K562 (cell line): Measurements from ENCODE around the gene NEDD4L. TPM values are rescaled to one million over a fixed set of nuclear protein-coding genes. Genes with fewer than 3 reads are reported as not detected.

Experiments used
- ATAC-seq: fragments of 200-7000 bp; cut with Tn5 transposase; 3 replicates; pipeline ENCODE4 v1.9.1; 2020; ENCODE audit warnings: moderate library complexity
- BruUV-seq: library from RNA; stranded (reverse); fragments of 400-500 nt; replicated peaks from 2 replicates; lab custom pipeline; 2021; lab: Mats Ljungman, UMichigan
- CTCF ChIA-PET: fragments of 300-600 bp; formaldehyde crosslinking; extraction: SDS; loops from one replicate; lab custom pipeline; 2021; ENCODE audit warnings: low intra/inter-chr PET ratio; lab: Yijun Ruan, JAX
- POLR2A ChIA-PET: fragments of 300-600, 350-650 bp; sonication (Branson Sonifier 250); formaldehyde crosslinking; extraction: SDS; loops from one replicate; lab custom pipeline; 2021; ENCODE audit warnings: antibody characterized with exemption, inconsistent platforms; lab: Yijun Ruan, JAX
- DNase-seq, 4 experiments: peaks; one replicate each; pipeline versions ENCODE4 v3.0.0 to v3.0.0-alpha.2; 2011 to 2018; ENCODE audit warnings: low spot score in 3 of 4, mixed read lengths in 3 of 4; ENCODE audit errors: extremely low read depth in 1 of 4
- FAIRE-seq: peaks from 2 replicates; lab custom pipeline; 2011; peaks lifted over from hg19 to GRCh38; lab: Jason Lieb, UNC
- H2AFZ ChIP-seq: 2 replicates; pipeline ENCODE4 v1.6.0; 2011; ENCODE audit warnings: low read depth, low read length, control low read depth, inconsistent platforms
- H3K27ac ChIP-seq: fragments of 200-600 bp; 3 replicates; pipeline ENCODE4 v1.8.0; 2011; ENCODE audit warnings: low read depth, mild to moderate bottlenecking, control low read depth, inconsistent platforms, low read length, moderate library complexity, mixed read lengths; ENCODE audit errors: extremely low read depth
- H3K27me3 ChIP-seq, 2 experiments: fragments of 300-600 bp in 1 of 2; 2 replicates in 1 of 2; 3 replicates in 1 of 2; pipeline versions ENCODE4 v1.6.0 to v1.8.0; 2011; ENCODE audit warnings: inconsistent platforms in 2 of 2, low read length in 2 of 2, mild to moderate bottlenecking in 1 of 2, mixed read lengths in 1 of 2, moderate library complexity in 1 of 2; ENCODE audit not compliant: control insufficient read depth in 2 of 2, insufficient read depth in 2 of 2
- H3K36me3 ChIP-seq: fragments of 300-600 bp; 3 replicates; pipeline ENCODE4 v1.8.0; 2011; ENCODE audit warnings: mild to moderate bottlenecking, low read length, inconsistent platforms; ENCODE audit not compliant: control insufficient read depth, insufficient read depth
- H3K4me1 ChIP-seq, 2 experiments: fragments of 200-600 bp in 1 of 2; replicated peaks in 1 of 2; 2 replicates in 1 of 2; 3 replicates in 1 of 2; pipeline versions ENCODE4 v1.5.1 to v1.8.0; 2011; ENCODE audit warnings: inconsistent platforms in 2 of 2, low read length in 2 of 2, mild to moderate bottlenecking in 1 of 2, mixed read lengths in 1 of 2, moderate library complexity in 1 of 2; ENCODE audit not compliant: control insufficient read depth in 2 of 2, insufficient read depth in 2 of 2
- H3K4me2 ChIP-seq: 2 replicates; pipeline ENCODE4 v1.6.1; 2011; ENCODE audit warnings: low read length, control low read depth, inconsistent platforms, mixed read lengths; ENCODE audit not compliant: insufficient read depth
- H3K4me3 ChIP-seq: fragments of 200-600 bp; sonication (generic), shearing (Covaris generic); 2 replicates; pipeline ENCODE4 v1.5.1; 2016; ENCODE audit warnings: control low read depth, inconsistent platforms
- H3K79me2 ChIP-seq: fragments of 200-600 bp; 3 replicates; pipeline ENCODE4 v1.8.0; 2011; ENCODE audit warnings: low read length, inconsistent platforms; ENCODE audit not compliant: control insufficient read depth, insufficient read depth
- H3K9ac ChIP-seq, 2 experiments: 2 replicates each; pipeline versions ENCODE4 v1.6.0 to v1.6.1; 2011; ENCODE audit warnings: low read depth in 2 of 2, low read length in 2 of 2, control low read depth in 1 of 2, inconsistent platforms in 1 of 2, mild to moderate bottlenecking in 1 of 2, mixed read lengths in 1 of 2; ENCODE audit not compliant: insufficient read depth in 1 of 2
- H3K9me1 ChIP-seq: one replicate; pipeline ENCODE4 v1.6.0; 2011; ENCODE audit warnings: inconsistent platforms, mild to moderate bottlenecking, low read length, moderate library complexity; ENCODE audit not compliant: control insufficient read depth, insufficient read depth
- H3K9me3 ChIP-seq: replicated peaks from 2 replicates; pipeline ENCODE4 v1.5.1; 2011; ENCODE audit warnings: low read depth, low read length, inconsistent platforms; ENCODE audit not compliant: control insufficient read depth, insufficient read depth
- H4K20me1 ChIP-seq: replicated peaks from 2 replicates; pipeline ENCODE4 v1.6.1; 2011; ENCODE audit warnings: low read length, inconsistent platforms, mixed read lengths; ENCODE audit not compliant: control insufficient read depth, insufficient read depth
- CHD2 ChIP-seq: IDR thresholded peaks from 2 replicates; pipeline ENCODE4 v1.6.1; 2011; ENCODE audit warnings: low read depth, low read length
- FOSL1 ChIP-seq: fragments of 200-800 bp; sonication (Bioruptor generic); conservative IDR thresholded peaks from 2 replicates; pipeline ENCODE4 v1.6.1; 2016; ENCODE audit warnings: missing genetic modification characterization, missing compliant biosample characterization
- GABPB1 ChIP-seq: sonication (generic); formaldehyde crosslinking; IDR thresholded peaks from 2 replicates; pipeline ENCODE4 v1.8.0; 2022; ENCODE audit warnings: mild to moderate bottlenecking, missing genetic modification reagents
- KDM1A ChIP-seq, 2 experiments: fragments of 450-650 bp; IDR thresholded peaks; 2 replicates each; pipeline ENCODE4 v1.6.1; 2016; ENCODE audit warnings: mild to moderate bottlenecking in 2 of 2
- MEIS2 ChIP-seq: fragments of 450-650 bp; IDR thresholded peaks from 2 replicates; pipeline ENCODE4 v1.6.1; 2014; ENCODE audit warnings: mild to moderate bottlenecking; ENCODE audit not compliant: partially characterized antibody
- MXD1 ChIP-seq: fragments of 250-450 bp; sonication (Bioruptor Pico); IDR thresholded peaks from 2 replicates; pipeline ENCODE4 v1.8.0; 2021; ENCODE audit warnings: borderline replicate concordance, mild to moderate bottlenecking, moderate library complexity; ENCODE audit not compliant: poor library complexity, severe bottlenecking
- NEUROD1 ChIP-seq: fragments of 150-350 bp; IDR thresholded peaks from 2 replicates; pipeline ENCODE4 v1.6.1; 2014; ENCODE audit warnings: borderline replicate concordance, low read length, low read depth; ENCODE audit not compliant: partially characterized antibody
- NR1H2 ChIP-seq: sonication (generic); formaldehyde crosslinking; IDR thresholded peaks from 2 replicates; pipeline ENCODE4 v1.4.0; 2020; ENCODE audit warnings: mild to moderate bottlenecking, missing genetic modification reagents
- RCOR1 ChIP-seq, 2 experiments: IDR thresholded peaks; 2 replicates each; pipeline ENCODE4 v1.6.1; 2012; ENCODE audit warnings: low read depth in 2 of 2, low read length in 2 of 2, borderline replicate concordance in 1 of 2, improper control_type of control experiment in 1 of 2
- STAT5A ChIP-seq: IDR thresholded peaks from 2 replicates; pipeline ENCODE4 v1.6.1; 2012; ENCODE audit warnings: low read length, inconsistent platforms, borderline replicate concordance
- ZBTB8A ChIP-seq: fragments of 450-650 bp; IDR thresholded peaks from 2 replicates; pipeline ENCODE4 v1.6.1; 2018; ENCODE audit warnings: mild to moderate bottlenecking, moderate library complexity; ENCODE audit not compliant: partially characterized antibody
- ZNF668 ChIP-seq: fragments of 250-450 bp; sonication (Bioruptor Pico); IDR thresholded peaks from 2 replicates; pipeline ENCODE4 v1.8.0; 2022; ENCODE audit warnings: mild to moderate bottlenecking, inconsistent platforms
- WGBS: fragments of 100-300 bp; shearing (Covaris generic); methylation state at CpG from one replicate; pipeline ENCODE4 v1.1.6; 2016; ENCODE audit warnings: low coverage, mixed read lengths; ENCODE audit not compliant: insufficient coverage; ENCODE audit errors: missing lambda C conversion rate; 5-methylcytosine and 5-hydroxymethylcytosine counted together
- in situ Hi-C: fragments of 300-500 bp; cut with MboI; formaldehyde crosslinking; loops from 4 replicates; pipeline ENCODE4 v1.15.0; 2018; ENCODE audit warnings: inconsistent platforms, mixed read lengths
- intact Hi-C: fragments of 100-400 bp; cut with micrococcal nuclease; formaldehyde crosslinking; loops from 2 replicates; pipeline ENCODE4 v1.14.2; 2022
- polyA plus RNA-seq, 8 experiments: library from polyadenylated mRNA; depleted of rRNA in 4 of 8; stranded (reverse) in 5 of 8; unstranded in 3 of 8; fragments of >200 nt; fragmentation: Nextera tagmentation in 2 of 8; fragmentation: Illumina TruSeq in 1 of 8; extraction: Ambion mirVana in 2 of 8; extraction: Trizol in 1 of 8; gene quantifications; 2 replicates each; pipeline versions ENCODE4 v1.2.1 to v1.2.3, GENCODE V29; 2011 to 2014; ENCODE audit warnings: inconsistent platforms in 1 of 8, missing spikeins in 1 of 8
- total RNA-seq, 7 experiments: library from RNA; depleted of rRNA in 6 of 7; stranded (reverse); fragments of >200 nt in 6 of 7; fragmentation: Illumina TruSeq in 2 of 7; extraction: Trizol in 2 of 7; gene quantifications; 2 replicates each; pipeline versions ENCODE4 v1.2.1 to v1.2.3, GENCODE V29; 2011 to 2021; ENCODE audit warnings: low replicate concordance in 1 of 7

NEDD4L gene
- total and polyA plus RNA-seq, 9 of the 15 experiments (the other 6 are each of a cell fraction or from before 2014, with no cell fraction given), result 8.1 to 33.4 (median 19.9) TPM

GRCh38 chr18:58213440-58213839 lies 169.4 kb downstream of the NEDD4L start:
- no peaks in the 10 kb centered on the region for H3K79me2 ChIP-seq
- 78% methylated on average over 2 of the region's 2 CpGs for WGBS

More at GRCh38 chr18:58213440-58213839, 169.4 kb downstream of the NEDD4L start:
- Histone ChIP-seq H3K9me3 (no peaks in the 10 kb centered on the region), H3K4me2 (no peak overlapping the region), H2AFZ (no peak overlapping the region), H4K20me1 (no peaks in the 10 kb centered on the region; the same call in 1 of the 2 replicates), H3K27ac (no peak overlapping the region), H3K27me3 (no peaks in the 10 kb centered on the region), H3K4me3 (no peak overlapping the region), H3K9me1 (no peaks in the 10 kb centered on the region), H3K9ac (no peak overlapping the region), H3K4me1 (peaks cover 0 to 15% of the 10 kb centered on the region in 2 experiments; a peak in 3 of 5 replicates), H3K36me3 (no peaks in the 10 kb centered on the region)
- ChIA-PET CTCF (no interaction called here), POLR2A (no interaction called here)
- DNase-seq (no peak), ATAC-seq (no peak), FAIRE-seq (no peak)
- TF ChIP-seq ZNF668 (CRISPR knock-in tag) (no peak), KDM1A (IDR thresholded peaks at IDR 0.05) (0 out of 4 replicates have a peak, but pooled peaks of 1 of the 2 experiments have one; percentile 31), GABPB1 (CRISPR knock-in tag) (no peak), CHD2 (no peak), MXD1 (CRISPR knock-in tag) (no peak), NR1H2 (CRISPR knock-in tag) (no peak), NEUROD1 (no peak), RCOR1 (IDR thresholded peaks at IDR 0.05; ENCODE audit: borderline replicate concordance in 1 of 2, low read depth in 2 of 2, low read length in 2 of 2) (peak in 1 of 2 experiments; percentile 10; a peak in 1 of 4 replicates), ZBTB8A (no peak), MEIS2 (peak; percentile 12), FOSL1 (peak; percentile 38; the same call in 1 of the 2 replicates), STAT5A (no peak)
- no TSS peak for BruUV-seq
- in situ Hi-C loops, result no loop called here
- intact Hi-C loops, result no loop called here
